Hepatocyte (in vitro differentiated cells): ENCODE measurements around the gene PHF10. TPM values are rescaled to one million over a fixed set of nuclear protein-coding genes. Genes with fewer than 3 reads are reported as not detected.

ENCODE experiments used
- DNase-seq: peaks from one replicate; pipeline ENCODE4 v3.0.0-alpha.2; 2016; ENCODE audit warnings: low spot score
- H2AFZ ChIP-seq: fragments of 200-600 bp; sonication (generic); 2 replicates; pipeline ENCODE4 v1.6.0; 2016; ENCODE audit warnings: antibody characterized with exemption, mild to moderate bottlenecking
- H3K27ac ChIP-seq: fragments of 200-600 bp; sonication (generic); 2 replicates; pipeline ENCODE4 v1.5.1; 2016; ENCODE audit warnings: mild to moderate bottlenecking
- H3K27me3 ChIP-seq: fragments of 200-600 bp; sonication (generic); 2 replicates; pipeline ENCODE4 v1.6.1; 2016
- H3K36me3 ChIP-seq: fragments of 200-600 bp; sonication (generic); replicated peaks from 2 replicates; pipeline ENCODE4 v1.5.1; 2016; ENCODE audit warnings: low read depth; ENCODE audit not compliant: insufficient read depth
- H3K4me1 ChIP-seq: fragments of 200-600 bp; sonication (generic); 2 replicates; pipeline ENCODE4 v1.5.1; 2016; ENCODE audit warnings: mild to moderate bottlenecking, moderate library complexity; ENCODE audit not compliant: insufficient read depth
- H3K4me2 ChIP-seq: fragments of 200-600 bp; sonication (generic); 2 replicates; pipeline ENCODE4 v1.6.0; 2016
- H3K4me3 ChIP-seq: fragments of 200-600 bp; sonication (generic); 2 replicates; pipeline ENCODE4 v1.5.1; 2016; ENCODE audit warnings: mild to moderate bottlenecking
- H3K79me2 ChIP-seq: fragments of 200-600 bp; sonication (generic); 2 replicates; pipeline ENCODE4 v1.6.0; 2017; ENCODE audit warnings: mild to moderate bottlenecking
- H3K9me2 ChIP-seq: fragments of 200-600 bp; sonication (generic); replicated peaks from 2 replicates; pipeline ENCODE4 v1.6.0; 2017; ENCODE audit warnings: mild to moderate bottlenecking; ENCODE audit not compliant: insufficient read depth
- H3K9me3 ChIP-seq: fragments of 200-600 bp; sonication (generic); 2 replicates; pipeline ENCODE4 v1.5.1; 2016; ENCODE audit warnings: low read depth, mild to moderate bottlenecking
- H4K20me1 ChIP-seq: fragments of 200-600 bp; sonication (generic); 2 replicates; pipeline ENCODE4 v1.6.0; 2016; ENCODE audit warnings: mild to moderate bottlenecking; ENCODE audit not compliant: insufficient read depth, poor library complexity, severe bottlenecking
- EZH2 ChIP-seq: fragments of 200-600 bp; sonication (generic); IDR thresholded peaks from 2 replicates; pipeline ENCODE4 v1.6.1; 2016; ENCODE audit warnings: antibody characterized with exemption, mild to moderate bottlenecking, borderline replicate concordance
- EZH2phosphoT487 ChIP-seq: fragments of 200-600 bp; sonication (generic); IDR thresholded peaks from one replicate; pipeline ENCODE4 v1.6.1; 2018; ENCODE audit warnings: antibody characterized with exemption, mild to moderate bottlenecking, low read depth, moderate library complexity; ENCODE audit not compliant: unreplicated experiment, severe bottlenecking
- WGBS: methylation state at CpG from one replicate; pipeline ENCODE4 v1.1.6; 2016; ENCODE audit warnings: low lambda C conversion rate; ENCODE audit errors: missing lambda C conversion rate; 5-methylcytosine and 5-hydroxymethylcytosine counted together
- polyA plus RNA-seq: library from polyadenylated mRNA; unstranded; fragments of >200 nt; fragmentation: Nextera tagmentation; extraction: Ambion mirVana; gene quantifications from 2 replicates; pipeline ENCODE4 v1.2.1, GENCODE V29; 2016
- total RNA-seq: library from RNA; depleted of rRNA; stranded (reverse); fragments of >200 nt; gene quantifications from 2 replicates; pipeline ENCODE4 v1.2.3, GENCODE V29; 2014
- TF ChIP-seq, protein P1 (sequence below): fragments of 200-600 bp; sonication (generic); IDR thresholded peaks from 2 replicates; pipeline ENCODE4 v1.5.1; 2016; ENCODE audit warnings: antibody characterized with exemption, mild to moderate bottlenecking; ENCODE audit not compliant: poor library complexity

PHF10 gene
- total and polyA plus RNA-seq, 2 experiments from 2014 or later = 30.1 to 41.8 TPM

GRCh38 chr6:169684056-169684455, 40.2 kb downstream of the PHF10 start:
- no peak for DNase-seq
- Histone ChIP-seq H3K27me3 (no peaks in the 10 kb centered on the region), H4K20me1 (no peaks in the 10 kb centered on the region), H3K79me2 (peaks cover 18% of the 10 kb centered on the region), H3K4me2 (no peak overlapping the region), H2AFZ (no peak overlapping the region), H3K9me3 (peaks cover 17% of the 10 kb centered on the region), H3K9me2 (no peaks in the 10 kb centered on the region), H3K36me3 (no peaks in the 10 kb centered on the region), H3K4me1 (no peaks in the 10 kb centered on the region), H3K4me3 (no peak overlapping the region), H3K27ac (no peak overlapping the region)
- TF ChIP-seq EZH2 (no peak), EZH2phosphoT487 (no peak)
- TF ChIP-seq, protein P1, sequence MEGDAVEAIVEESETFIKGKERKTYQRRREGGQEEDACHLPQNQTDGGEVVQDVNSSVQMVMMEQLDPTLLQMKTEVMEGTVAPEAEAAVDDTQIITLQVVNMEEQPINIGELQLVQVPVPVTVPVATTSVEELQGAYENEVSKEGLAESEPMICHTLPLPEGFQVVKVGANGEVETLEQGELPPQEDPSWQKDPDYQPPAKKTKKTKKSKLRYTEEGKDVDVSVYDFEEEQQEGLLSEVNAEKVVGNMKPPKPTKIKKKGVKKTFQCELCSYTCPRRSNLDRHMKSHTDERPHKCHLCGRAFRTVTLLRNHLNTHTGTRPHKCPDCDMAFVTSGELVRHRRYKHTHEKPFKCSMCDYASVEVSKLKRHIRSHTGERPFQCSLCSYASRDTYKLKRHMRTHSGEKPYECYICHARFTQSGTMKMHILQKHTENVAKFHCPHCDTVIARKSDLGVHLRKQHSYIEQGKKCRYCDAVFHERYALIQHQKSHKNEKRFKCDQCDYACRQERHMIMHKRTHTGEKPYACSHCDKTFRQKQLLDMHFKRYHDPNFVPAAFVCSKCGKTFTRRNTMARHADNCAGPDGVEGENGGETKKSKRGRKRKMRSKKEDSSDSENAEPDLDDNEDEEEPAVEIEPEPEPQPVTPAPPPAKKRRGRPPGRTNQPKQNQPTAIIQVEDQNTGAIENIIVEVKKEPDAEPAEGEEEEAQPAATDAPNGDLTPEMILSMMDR = no peak
- 95% methylated on average over 3 of the region's 3 CpGs for WGBS

GRCh38 chr6:169678342-169678741, 46.0 kb downstream of the PHF10 start:
- H3K79me2 ChIP-seq = peaks cover 4% of the 10 kb centered on the region
- no peak overlapping the region for H2AFZ ChIP-seq
- TF ChIP-seq EZH2phosphoT487 (no peak), EZH2 (no peak)
- TF ChIP-seq, protein P1 = no peak
- no peaks in the 10 kb centered on the region for H3K9me3 ChIP-seq
- WGBS = 38% methylated on average over 1 of the region's 1 CpG
- no peak overlapping the region for H3K4me3 ChIP-seq
- H3K4me1 ChIP-seq = peaks cover 9% of the 10 kb centered on the region
- H3K27ac ChIP-seq = no peak overlapping the region
- H4K20me1 ChIP-seq = no peaks in the 10 kb centered on the region
- no peaks in the 10 kb centered on the region for H3K9me2 ChIP-seq
- no peaks in the 10 kb centered on the region for H3K27me3 ChIP-seq
- DNase-seq = no peak
- H3K36me3 ChIP-seq = no peaks in the 10 kb centered on the region
- no peak overlapping the region for H3K4me2 ChIP-seq

GRCh38 chr6:169677096-169677495, 47.2 kb downstream of the PHF10 start:
- H3K9me2 ChIP-seq = no peaks in the 10 kb centered on the region
- no peak overlapping the region for H2AFZ ChIP-seq
- no peaks in the 10 kb centered on the region for H3K36me3 ChIP-seq
- no peak overlapping the region for H3K4me3 ChIP-seq
- no peak for DNase-seq
- H3K79me2 ChIP-seq = no peaks in the 10 kb centered on the region
- H3K4me1 ChIP-seq = peaks cover 9% of the 10 kb centered on the region
- H3K27ac ChIP-seq = no peak overlapping the region
- no peak overlapping the region for H3K4me2 ChIP-seq
- WGBS = 81% methylated on average over 1 of the region's 1 CpG
- H3K27me3 ChIP-seq = no peaks in the 10 kb centered on the region
- no peaks in the 10 kb centered on the region for H4K20me1 ChIP-seq
- no peaks in the 10 kb centered on the region for H3K9me3 ChIP-seq
- TF ChIP-seq EZH2phosphoT487 (no peak), EZH2 (no peak)
- TF ChIP-seq, protein P1 = no peak

- Histone ChIP-seq H3K4me3 (no peak overlapping the region), H3K9me2 (no peaks in the 10 kb centered on the region), H3K4me1 (peaks cover 9% of the 10 kb centered on the region), H3K4me2 (no peak overlapping the region), H2AFZ (no peak overlapping the region), H3K27ac (no peak overlapping the region), H4K20me1 (no peaks in the 10 kb centered on the region), H3K9me3 (no peaks in the 10 kb centered on the region), H3K79me2 (no peaks in the 10 kb centered on the region), H3K27me3 (no peaks in the 10 kb centered on the region), H3K36me3 (no peaks in the 10 kb centered on the region)
- WGBS = 88% methylated on average over 3 of the region's 3 CpGs
- TF ChIP-seq, protein P1 = no peak
- TF ChIP-seq EZH2phosphoT487 = no peak
- TF ChIP-seq EZH2 = no peak
- no peak for DNase-seq
These were observed 49.3 kb downstream of the PHF10 start for GRCh38 chr6:169675011-169675410.
